GM12878 (cell line): ENCODE measurements around the gene LIN52. TPM values are rescaled to one million over a fixed set of nuclear protein-coding genes. Genes with fewer than 3 reads are reported as not detected.

Experiments
- ATAC-seq: fragments of 200-7000 bp; cut with Tn5 transposase; 3 replicates; pipeline ENCODE4 v1.9.1; 2020; ENCODE audit warnings: mild to moderate bottlenecking, moderate library complexity
- BruUV-seq: library from RNA; stranded (reverse); fragments of 400-500 nt; replicated peaks from 2 replicates; lab custom pipeline; 2021; lab: Mats Ljungman, UMichigan
- CTCF ChIA-PET: fragments of 300-600 bp; sonication (Branson Sonifier 250); formaldehyde crosslinking; extraction: SDS; loops from one replicate; lab custom pipeline; 2021; ENCODE audit warnings: inconsistent platforms; lab: Yijun Ruan, JAX
- POLR2A ChIA-PET: fragments of 350-600 bp; formaldehyde crosslinking; extraction: SDS; loops from one replicate; lab custom pipeline; 2021; ENCODE audit warnings: inconsistent platforms; lab: Charles Lee
- RAD21 ChIA-PET: fragments of 300-600 bp; sonication (Branson Sonifier 250); formaldehyde crosslinking; loops from one replicate; lab custom pipeline; 2023; ENCODE audit warnings: antibody characterized with exemption; ENCODE audit not compliant: unreplicated experiment; lab: Charles Lee
- SMC1A ChIA-PET: fragments of 300-600 bp; sonication (Branson Sonifier 250); formaldehyde crosslinking; loops from one replicate; lab custom pipeline; 2023; ENCODE audit not compliant: unreplicated experiment, uncharacterized antibody; lab: Charles Lee
- DNase-seq: peaks from one replicate; pipeline ENCODE4 v3.0.0-alpha.2; 2011; ENCODE audit warnings: low read depth, low spot score
- FAIRE-seq: peaks from 3 replicates; lab custom pipeline; 2011; peaks lifted over from hg19 to GRCh38; lab: Jason Lieb, UNC
- H2AFZ ChIP-seq: 2 replicates; pipeline ENCODE4 v1.6.0; 2011; ENCODE audit warnings: low read depth, low read length, control low read depth; ENCODE audit not compliant: control insufficient read depth
- H3K27ac ChIP-seq: 2 replicates; pipeline ENCODE4 v1.5.1; 2011; ENCODE audit warnings: control low read depth; ENCODE audit not compliant: control insufficient read depth, insufficient read depth
- H3K27me3 ChIP-seq, 2 experiments: replicated peaks in 1 of 2; 2 replicates each; pipeline versions ENCODE4 v1.6.0 to v1.6.1; 2011; ENCODE audit warnings: low read length in 1 of 2; ENCODE audit not compliant: control insufficient read depth in 2 of 2, insufficient read depth in 2 of 2
- H3K36me3 ChIP-seq, 2 experiments: 2 replicates each; pipeline ENCODE4 v1.5.1; 2011; ENCODE audit warnings: low read length in 1 of 2; ENCODE audit not compliant: control insufficient read depth in 2 of 2, insufficient read depth in 2 of 2
- H3K4me1 ChIP-seq: 2 replicates; pipeline ENCODE4 v1.6.1; 2011; ENCODE audit warnings: mild to moderate bottlenecking, low read length, moderate library complexity, mixed read lengths; ENCODE audit not compliant: control insufficient read depth, insufficient read depth
- H3K4me2 ChIP-seq: 2 replicates; pipeline ENCODE4 v1.6.0; 2011; ENCODE audit warnings: control low read depth; ENCODE audit not compliant: control insufficient read depth, insufficient read depth
- H3K4me3 ChIP-seq: fragments of 200-600 bp; sonication (generic); 2 replicates; pipeline ENCODE4 v1.5.1; 2016
- H3K79me2 ChIP-seq: 2 replicates; pipeline ENCODE4 v1.6.0; 2011; ENCODE audit warnings: low read length; ENCODE audit not compliant: control insufficient read depth, insufficient read depth
- H3K9ac ChIP-seq: 2 replicates; pipeline ENCODE4 v1.8.0; 2011; ENCODE audit warnings: low read length, control low read depth, mixed read lengths; ENCODE audit not compliant: control insufficient read depth, insufficient read depth
- H3K9me3 ChIP-seq: replicated peaks from 3 replicates; pipeline ENCODE4 v1.5.1; 2011; ENCODE audit warnings: mild to moderate bottlenecking, low read length; ENCODE audit not compliant: control insufficient read depth, insufficient read depth
- H4K20me1 ChIP-seq: 2 replicates; pipeline ENCODE4 v1.6.0; 2011; ENCODE audit not compliant: control insufficient read depth, insufficient read depth
- CHD2 ChIP-seq: IDR thresholded peaks from 2 replicates; pipeline ENCODE4 v1.6.1; 2011; ENCODE audit warnings: low read depth, low read length, improper control_type of control experiment, borderline replicate concordance
- HCFC1 ChIP-seq: fragments of 150-350 bp; IDR thresholded peaks from 2 replicates; pipeline ENCODE4 v1.6.1; 2014; ENCODE audit warnings: low read length
- HDAC2 ChIP-seq: fragments of 200-600 bp; sonication (generic); IDR thresholded peaks from 2 replicates; pipeline ENCODE4 v1.6.1; 2017
- MTA2 ChIP-seq: fragments of 450-650 bp; IDR thresholded peaks from 2 replicates; pipeline ENCODE4 v1.6.1; 2016; ENCODE audit warnings: low read depth, mild to moderate bottlenecking, moderate library complexity
- NRF1 ChIP-seq: conservative IDR thresholded peaks from 2 replicates; pipeline ENCODE4 v1.6.1; 2011; ENCODE audit warnings: mild to moderate bottlenecking, low read depth, low read length, improper control_type of control experiment
- PKNOX1 ChIP-seq: fragments of 450-650 bp; IDR thresholded peaks from 2 replicates; pipeline ENCODE4 v1.6.1; 2016; ENCODE audit warnings: mild to moderate bottlenecking
- RAD21 ChIP-seq: IDR thresholded peaks from 2 replicates; pipeline ENCODE4 v1.6.1; 2011; ENCODE audit warnings: mild to moderate bottlenecking, low read depth, low read length, moderate library complexity; ENCODE audit not compliant: insufficient read depth
- ZBTB4 ChIP-seq: fragments of 450-650 bp; formaldehyde crosslinking; IDR thresholded peaks from 2 replicates; pipeline ENCODE4 v1.4.0; 2022; ENCODE audit warnings: mild to moderate bottlenecking, moderate library complexity
- ZSCAN29 ChIP-seq: fragments of 450-650 bp; IDR thresholded peaks from 2 replicates; pipeline ENCODE4 v1.6.1; 2017; ENCODE audit warnings: mild to moderate bottlenecking, moderate library complexity
- WGBS: methylation state at CpG from one replicate; pipeline ENCODE4 v1.1.6; 2016; ENCODE audit warnings: low lambda C conversion rate; ENCODE audit not compliant: insufficient replicate concordance, insufficient coverage; ENCODE audit errors: missing lambda C conversion rate; 5-methylcytosine and 5-hydroxymethylcytosine counted together
- in situ Hi-C: fragments of 300-500 bp; cut with MboI; formaldehyde crosslinking; loops from 9 replicates; pipeline ENCODE4 v1.14.3; 2018; ENCODE audit warnings: mixed read lengths
- intact Hi-C: fragments of 100-400 bp; cut with micrococcal nuclease; formaldehyde crosslinking; loops from one replicate; pipeline ENCODE4 v1.14.2; 2022; ENCODE audit not compliant: unreplicated experiment
- polyA plus RNA-seq, 11 experiments: library from polyadenylated mRNA; depleted of rRNA in 4 of 11; unstranded in 6 of 11; stranded (reverse) in 5 of 11; fragments of >200 nt; fragmentation: Nextera tagmentation in 4 of 11; fragmentation: Illumina TruSeq in 1 of 11; extraction: Ambion mirVana in 4 of 11; extraction: Trizol in 1 of 11; gene quantifications; 1 replicate in 1 of 11; 2 replicates in 10 of 11; pipeline versions ENCODE4 v1.2.1 to v1.2.3, GENCODE V29; 2011 to 2016; ENCODE audit warnings: inconsistent platforms in 2 of 11, missing spikeins in 2 of 11, low read depth in 1 of 11
- total RNA-seq, 4 experiments: library from RNA; depleted of rRNA in 3 of 4; stranded (reverse); fragments of >200 nt in 3 of 4; fragmentation: Illumina TruSeq in 1 of 4; extraction: Trizol in 1 of 4; gene quantifications; 2 replicates each; pipeline versions ENCODE4 v1.2.1 to v1.2.3, GENCODE V29; 2013 to 2021
- TF ChIP-seq, protein P1 (sequence below): IDR thresholded peaks from 2 replicates; pipeline ENCODE4 v1.6.1; 2012; ENCODE audit warnings: low read depth, low read length, improper control_type of control experiment
- TF ChIP-seq, protein P2 (sequence below): IDR thresholded peaks from 2 replicates; pipeline ENCODE4 v1.6.1; 2011; ENCODE audit warnings: low read depth, mild to moderate bottlenecking, low read length, moderate library complexity, borderline replicate concordance; ENCODE audit errors: extremely low read depth

LIN52 gene
- total and polyA plus RNA-seq, 10 of the 15 experiments (the other 5 are each of a cell fraction or from before 2014, with no cell fraction given) = 13.3 to 30.9 (median 19.9) TPM

GRCh38 chr14:74190927-74191575 is 106.3 kb downstream of the LIN52 start:
- Histone ChIP-seq H3K27me3 (no peaks in the 10 kb centered on the region), H3K9me3 (no peaks in the 10 kb centered on the region), H2AFZ (no peak overlapping the region), H3K27ac (no peak overlapping the region), H3K4me3 (no peak overlapping the region), H3K36me3 (no peaks in the 10 kb centered on the region; a peak in 1 of 4 replicates), H4K20me1 (no peaks in the 10 kb centered on the region), H3K4me2 (no peak overlapping the region), H3K9ac (no peak overlapping the region), H3K79me2 (no peaks in the 10 kb centered on the region), H3K4me1 (no peaks in the 10 kb centered on the region)
- intact Hi-C loops (no loop called here), in situ Hi-C loops (no loop called here)
- no peak for DNase-seq
- ChIA-PET SMC1A (no interaction called here), RAD21 (no interaction called here), POLR2A (no interaction called here), CTCF (no interaction called here)
- no TSS peak for BruUV-seq
- no peak for TF ChIP-seq PKNOX1
- TF ChIP-seq, protein P1, sequence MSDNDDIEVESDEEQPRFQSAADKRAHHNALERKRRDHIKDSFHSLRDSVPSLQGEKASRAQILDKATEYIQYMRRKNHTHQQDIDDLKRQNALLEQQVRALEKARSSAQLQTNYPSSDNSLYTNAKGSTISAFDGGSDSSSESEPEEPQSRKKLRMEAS = no peak
- TF ChIP-seq HDAC2 = no peak
- no peak for ATAC-seq
- no peak for FAIRE-seq
- WGBS = 100% methylated on average over 3 of the region's 3 CpGs

GRCh38 chr14:74194506-74195274 is 109.9 kb downstream of the LIN52 start:
- no peaks in the 10 kb centered on the region for H3K27me3 ChIP-seq
- no peak overlapping the region for H3K4me2 ChIP-seq
- peaks cover 0 to 9% of the 10 kb centered on the region in 2 experiments; a peak in 2 of 4 replicates for H3K36me3 ChIP-seq
- ChIA-PET RAD21 (no interaction called here), CTCF (interaction anchor here (1.1 kb wide), 2 partner anchors 12 to 14 kb away, joined by 3 read pairs; no protein-coding TSS in a partner anchor), POLR2A (no interaction called here), SMC1A (no interaction called here)
- no peaks in the 10 kb centered on the region for H3K4me1 ChIP-seq
- WGBS = 94% methylated on average over 8 of the region's 8 CpGs
- FAIRE-seq (no peak), DNase-seq (no peak), ATAC-seq (no peak)
- no TSS peak for BruUV-seq
- H3K9ac ChIP-seq = no peak overlapping the region
- H2AFZ ChIP-seq = no peak overlapping the region
- no peak overlapping the region for H3K27ac ChIP-seq
- in situ Hi-C loops (no loop called here), intact Hi-C loops (no loop called here)
- no peaks in the 10 kb centered on the region for H4K20me1 ChIP-seq
- H3K4me3 ChIP-seq = no peak overlapping the region
- no peaks in the 10 kb centered on the region for H3K79me2 ChIP-seq
- H3K9me3 ChIP-seq = no peaks in the 10 kb centered on the region
- TF ChIP-seq RAD21 = no peak
- TF ChIP-seq, protein P2, sequence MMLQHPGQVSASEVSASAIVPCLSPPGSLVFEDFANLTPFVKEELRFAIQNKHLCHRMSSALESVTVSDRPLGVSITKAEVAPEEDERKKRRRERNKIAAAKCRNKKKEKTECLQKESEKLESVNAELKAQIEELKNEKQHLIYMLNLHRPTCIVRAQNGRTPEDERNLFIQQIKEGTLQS = no peak
- no peak for TF ChIP-seq ZSCAN29
- TF ChIP-seq ZBTB4 (CRISPR knock-in tag) = no peak
- TF ChIP-seq CHD2 = no peak
- no peak for TF ChIP-seq HCFC1
- no peak for TF ChIP-seq NRF1
- no peak for TF ChIP-seq MTA2
